GM15510 (cell line): ENCODE data around the gene GBE1.

Source experiments
- POLR2A ChIP-seq: IDR thresholded peaks from 3 replicates; pipeline ENCODE4 v1.6.1; 2011; ENCODE audit warnings: borderline replicate concordance; ENCODE audit not compliant: insufficient read length; ENCODE audit errors: extremely low read depth

Gene GBE1

GRCh38 chr3:81550415-81550814 lies 211.0 kb downstream of the GBE1 start:
- TF ChIP-seq POLR2A: no peak

GRCh38 chr3:81549831-81550230 lies 211.6 kb downstream of the GBE1 start:
- TF ChIP-seq POLR2A: no peak

GRCh38 chr3:81549388-81549787 lies 212.1 kb downstream of the GBE1 start:
- no peak for TF ChIP-seq POLR2A

GRCh38 chr3:81545572-81545971 lies 215.9 kb downstream of the GBE1 start:
- no peak for TF ChIP-seq POLR2A

- TF ChIP-seq POLR2A: no peak
These were observed 217.1 kb downstream of the GBE1 start for GRCh38 chr3:81544385-81544784.

GRCh38 chr3:81540787-81541186 lies 220.7 kb downstream of the GBE1 start:
- TF ChIP-seq POLR2A: no peak

- no peak for TF ChIP-seq POLR2A
These were observed 229.6 kb downstream of the GBE1 start for GRCh38 chr3:81531846-81532245.

GRCh38 chr3:81531263-81531662 lies 230.2 kb downstream of the GBE1 start:
- TF ChIP-seq POLR2A: no peak

- TF ChIP-seq POLR2A: no peak
These were observed 231.1 kb downstream of the GBE1 start for GRCh38 chr3:81530180-81530939.

GRCh38 chr3:81521855-81522254 lies 239.6 kb downstream of the GBE1 start:
- no peak for TF ChIP-seq POLR2A

GRCh38 chr3:81518945-81519344 lies 242.5 kb downstream of the GBE1 start:
- no peak for TF ChIP-seq POLR2A

- no peak for TF ChIP-seq POLR2A
These were observed 245.4 kb downstream of the GBE1 start for GRCh38 chr3:81516042-81516441.

- TF ChIP-seq POLR2A: no peak
These were observed 247.9 kb downstream of the GBE1 start for GRCh38 chr3:81513591-81513990.

GRCh38 chr3:81503026-81503425 lies 258.4 kb downstream of the GBE1 start:
- TF ChIP-seq POLR2A: no peak

- TF ChIP-seq POLR2A: no peak
These were observed 259.2 kb downstream of the GBE1 start for GRCh38 chr3:81502236-81502635.

- no peak for TF ChIP-seq POLR2A
These were observed 261.4 kb downstream of the GBE1 start for GRCh38 chr3:81500039-81500438.
